Measurements from ENCODE around the gene TMEM208.

- no peak for TF ChIP-seq EZH2 (IDR thresholded peaks at IDR 0.05; ENCODE audit: insufficient read depth, low read length)
- TF ChIP-seq CTCF (IDR thresholded peaks at IDR 0.05; ENCODE audit: insufficient read depth, low read depth, low read length): no peak
These were observed 17.4 kb upstream of the TMEM208 start for GRCh38 chr16:67209565-67209964.
